GF-D8 (cell line): ENCODE data around the gene ZNF672.

Experiments
- DNase-seq: peaks from one replicate; lab custom pipeline; 2025; lab: John Stamatoyannopoulos, UW

Gene ZNF672

DNA sequence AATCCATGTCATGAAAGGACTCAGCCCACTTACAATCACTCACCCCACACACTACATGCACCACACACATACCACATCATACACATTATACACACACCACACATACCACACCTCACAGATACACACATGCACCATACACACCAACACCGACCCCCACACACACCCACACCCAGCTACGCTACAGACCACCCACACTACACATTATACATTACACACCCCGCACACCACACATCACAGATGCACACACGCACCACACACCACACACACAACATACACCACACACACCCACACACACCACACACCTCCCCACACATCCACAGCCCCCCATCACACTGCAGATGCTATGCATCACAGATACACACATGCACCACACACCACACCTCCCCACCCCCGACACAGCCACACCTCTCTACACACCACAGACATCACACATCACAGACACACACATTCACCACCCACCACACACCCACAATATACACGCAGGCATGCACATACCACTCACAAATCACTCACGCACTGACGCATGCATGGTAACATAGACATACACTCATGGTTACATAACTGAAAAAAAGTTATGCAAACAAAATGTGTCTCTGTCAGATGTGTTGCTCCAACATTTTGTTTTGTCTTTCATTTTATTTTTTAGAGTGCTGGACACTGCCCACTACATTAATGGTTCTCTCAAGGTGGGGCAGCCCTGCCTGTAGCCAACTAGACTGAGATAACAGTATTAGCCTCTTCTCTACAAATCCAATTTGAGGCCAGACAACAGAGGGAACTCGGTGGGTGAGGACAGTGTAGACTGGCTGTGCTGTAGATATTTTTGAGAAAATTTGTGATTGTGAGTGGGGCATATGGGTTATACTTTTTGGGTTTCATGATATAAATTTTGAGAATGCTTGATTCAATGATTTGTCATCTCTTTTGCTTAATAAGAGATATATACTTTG is 52.8 kb downstream of the ZNF672 start:
- DNase-seq, result no peak

- DNase-seq, result no peak
These were observed 53.7 kb downstream of the ZNF672 start for GRCh38 chr1:248891758-248892157.

DNA sequence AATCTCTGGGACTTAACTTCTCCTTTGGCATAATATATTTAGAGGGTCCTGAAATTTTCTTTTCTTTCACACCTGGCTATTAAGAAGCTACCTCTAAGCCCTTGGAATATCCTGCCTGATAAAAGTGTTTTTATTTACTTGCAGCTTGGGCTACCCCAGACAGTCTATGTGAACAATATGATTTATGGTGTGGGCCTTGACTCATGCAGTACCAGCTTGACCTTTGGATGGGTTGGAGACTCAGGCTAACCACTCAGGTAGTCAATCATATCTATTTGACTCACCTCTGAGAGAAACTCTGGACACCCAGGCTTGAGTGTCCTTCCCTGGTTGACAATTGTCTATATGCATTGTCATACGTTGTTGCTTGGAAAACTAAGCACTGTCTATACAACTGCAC is 54.6 kb downstream of the ZNF672 start:
- DNase-seq, result no peak

DNA sequence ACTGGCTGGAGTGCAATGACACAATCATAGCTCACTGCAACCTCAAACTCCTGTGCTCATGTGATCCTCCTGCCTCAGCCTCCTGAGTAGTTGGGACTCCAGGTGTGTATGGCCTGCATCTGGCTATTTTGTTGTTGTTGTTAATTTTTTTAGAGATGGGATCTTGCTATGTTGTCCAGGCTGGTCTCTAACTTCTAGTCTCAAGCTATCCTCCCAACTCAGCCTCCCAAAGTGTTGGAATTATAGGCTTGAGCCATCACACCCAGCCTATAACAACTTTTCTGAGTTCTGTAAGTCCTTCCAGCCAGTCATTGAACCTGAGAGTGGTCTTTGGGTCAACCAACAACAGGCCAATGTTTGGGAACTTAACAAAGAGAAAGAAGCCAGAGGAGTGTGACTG is 56.8 kb downstream of the ZNF672 start:
- DNase-seq, result no peak

DNA sequence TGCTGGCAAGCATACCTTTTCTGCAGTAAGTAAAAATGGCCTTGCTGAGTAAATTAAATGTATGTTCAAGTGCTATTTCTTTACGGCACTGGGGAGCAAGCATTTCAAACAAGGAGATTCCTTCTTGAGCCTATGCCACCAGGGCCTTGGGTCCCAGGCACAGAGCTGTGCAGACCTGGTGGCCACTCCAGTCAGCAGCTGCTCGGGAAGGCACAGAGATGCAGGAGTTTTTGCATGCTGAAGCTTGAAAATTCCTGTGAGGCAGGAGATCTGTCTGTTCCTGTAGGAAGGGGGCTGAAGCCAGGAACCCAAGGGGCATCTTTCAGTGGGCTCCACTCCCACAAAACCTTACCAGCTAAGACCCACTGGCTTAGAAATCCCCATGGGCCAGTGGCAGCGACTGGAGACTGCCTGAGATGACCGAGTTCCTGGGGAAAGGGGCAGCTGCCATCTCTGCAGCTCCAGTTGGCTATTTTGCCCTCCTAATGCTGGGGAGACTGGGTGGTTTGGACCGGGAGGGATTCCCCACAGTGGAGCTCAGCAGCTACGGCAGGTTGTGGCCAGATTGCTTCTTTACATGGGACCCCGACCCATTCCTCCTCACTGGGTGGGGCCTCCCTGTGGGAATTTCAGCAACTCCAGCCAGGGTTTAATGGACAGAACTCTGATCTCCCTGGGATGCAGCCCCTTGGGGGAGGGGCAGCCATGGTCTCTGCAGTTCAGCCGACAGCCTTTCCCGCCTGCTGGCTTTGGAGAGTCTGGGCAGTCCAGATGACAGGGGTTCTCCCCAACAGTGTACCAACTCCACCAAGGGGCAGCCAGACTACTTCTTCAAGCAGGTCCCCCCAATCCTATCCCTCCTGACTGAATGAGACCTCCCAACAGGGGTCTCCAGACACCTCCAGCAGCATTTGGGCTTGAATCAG is 59.7 kb downstream of the ZNF672 start:
- DNase-seq, result no peak
